GM19193 (cell line): ENCODE data around the gene KRT4.

ENCODE experiments used
- POLR2A ChIP-seq: IDR thresholded peaks from 4 replicates; pipeline ENCODE4 v1.6.1; 2011; ENCODE audit not compliant: insufficient read depth, insufficient read length; ENCODE audit errors: extremely low read depth

Gene KRT4

DNA sequence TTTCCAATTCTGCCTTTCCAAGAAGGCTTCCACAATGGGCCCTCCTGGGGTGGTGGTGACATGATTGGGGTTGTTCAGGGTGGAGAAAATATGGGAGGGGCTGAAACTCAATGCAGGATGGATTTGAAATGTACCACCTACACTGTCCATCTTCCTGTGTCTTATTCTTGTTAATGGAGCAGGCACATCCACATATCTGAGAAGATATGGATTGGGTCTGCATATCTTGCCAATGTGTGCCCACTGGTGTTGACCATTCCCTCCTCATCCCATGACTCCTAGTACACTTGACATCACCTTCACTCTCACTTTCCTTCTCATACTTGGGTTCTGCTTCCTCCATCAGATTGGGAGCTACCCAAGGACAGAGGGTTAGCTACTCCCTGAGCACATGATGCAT is 44.0 kb downstream of the KRT4 start:
- no peak for TF ChIP-seq POLR2A

DNA sequence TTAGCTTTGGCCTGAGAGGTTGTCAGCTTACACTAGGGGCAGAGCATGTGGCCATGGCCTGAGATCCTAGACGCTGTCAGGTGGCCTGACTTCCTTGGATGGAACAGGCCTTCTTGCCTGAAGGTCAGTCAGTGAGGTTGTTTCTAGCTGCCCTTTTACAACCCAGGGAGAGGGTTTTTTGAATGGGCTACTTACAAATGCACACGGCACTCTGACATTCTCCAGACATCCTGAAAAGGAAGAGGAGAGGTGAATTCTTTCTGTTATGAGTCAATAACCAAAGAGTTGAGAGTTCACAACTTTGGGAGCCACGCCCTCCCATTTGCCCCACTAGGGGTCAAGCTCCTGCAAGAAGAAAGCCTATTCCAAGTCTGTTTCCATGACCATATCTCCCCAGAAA is 44.6 kb downstream of the KRT4 start:
- no peak for TF ChIP-seq POLR2A

DNA sequence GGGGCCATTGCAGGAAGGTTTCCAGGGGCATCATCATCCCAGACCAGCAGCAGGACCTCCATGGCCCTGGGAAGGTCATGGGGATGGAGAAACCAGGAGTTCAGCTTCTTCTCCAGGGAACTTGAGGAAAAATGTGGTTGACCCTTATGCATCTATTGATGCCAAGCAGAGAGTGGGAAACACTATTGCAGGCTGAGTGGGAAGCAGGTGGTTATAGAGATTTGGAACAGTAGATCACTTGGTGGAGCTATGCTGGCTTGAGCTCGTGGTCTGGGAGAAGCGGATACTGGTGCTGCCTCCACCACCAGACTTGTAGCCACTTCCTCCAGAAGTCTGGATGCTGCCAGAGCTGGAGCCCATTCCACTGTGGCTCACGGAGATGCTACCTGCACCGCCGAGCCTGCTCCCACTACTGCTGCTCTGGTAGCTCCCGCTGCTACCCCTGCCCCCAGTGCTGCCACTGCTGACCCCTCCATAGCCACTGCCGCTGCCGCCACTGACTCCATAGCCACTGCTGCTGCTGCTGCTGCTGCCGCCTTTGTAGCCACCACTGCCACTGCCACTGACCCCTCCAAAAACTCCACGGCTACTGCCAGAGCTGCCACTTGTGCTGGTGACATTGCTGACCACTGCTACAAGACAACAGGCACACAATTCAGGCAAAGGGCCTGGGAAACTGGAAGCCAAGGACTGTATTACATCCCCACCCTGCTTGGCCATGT is 45.3 kb downstream of the KRT4 start:
- TF ChIP-seq POLR2A, result no peak

DNA sequence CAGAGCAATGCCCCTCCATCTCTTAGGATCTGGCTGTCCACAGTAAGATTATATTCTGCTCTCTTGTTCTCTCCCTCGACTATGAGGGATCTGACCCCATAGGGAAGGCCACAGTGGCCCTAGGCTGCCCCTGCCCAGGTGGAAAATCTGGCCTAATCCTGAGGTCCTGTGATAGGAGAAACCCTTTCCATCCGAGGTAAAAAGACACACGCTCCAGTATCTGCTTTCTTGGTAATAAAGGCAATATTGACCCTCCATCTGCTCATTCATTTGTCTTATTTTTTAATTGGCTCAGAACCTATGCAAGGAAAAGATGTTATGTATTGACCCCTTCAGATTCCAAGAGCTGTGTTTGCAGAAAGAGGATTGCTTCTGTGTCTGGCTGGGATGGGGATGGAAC is 46.5 kb downstream of the KRT4 start:
- no peak for TF ChIP-seq POLR2A

DNA sequence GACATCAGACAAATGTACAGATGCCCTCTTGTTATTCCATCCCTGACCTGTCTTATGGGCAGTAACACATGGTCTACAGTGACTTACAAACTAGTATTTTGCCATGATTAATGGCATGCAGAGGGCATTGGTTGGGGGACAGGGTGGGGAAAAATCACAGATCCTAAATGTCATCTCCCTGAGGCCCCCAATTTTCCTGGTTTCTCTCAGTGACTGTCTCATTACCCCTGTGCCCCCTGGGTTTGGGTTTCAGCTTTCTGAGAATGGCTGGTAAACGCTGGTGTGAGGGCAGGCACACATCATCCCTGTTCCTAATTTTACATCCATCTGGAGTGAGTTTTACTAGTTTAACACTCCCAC is 46.9 kb downstream of the KRT4 start:
- TF ChIP-seq POLR2A, result no peak

DNA sequence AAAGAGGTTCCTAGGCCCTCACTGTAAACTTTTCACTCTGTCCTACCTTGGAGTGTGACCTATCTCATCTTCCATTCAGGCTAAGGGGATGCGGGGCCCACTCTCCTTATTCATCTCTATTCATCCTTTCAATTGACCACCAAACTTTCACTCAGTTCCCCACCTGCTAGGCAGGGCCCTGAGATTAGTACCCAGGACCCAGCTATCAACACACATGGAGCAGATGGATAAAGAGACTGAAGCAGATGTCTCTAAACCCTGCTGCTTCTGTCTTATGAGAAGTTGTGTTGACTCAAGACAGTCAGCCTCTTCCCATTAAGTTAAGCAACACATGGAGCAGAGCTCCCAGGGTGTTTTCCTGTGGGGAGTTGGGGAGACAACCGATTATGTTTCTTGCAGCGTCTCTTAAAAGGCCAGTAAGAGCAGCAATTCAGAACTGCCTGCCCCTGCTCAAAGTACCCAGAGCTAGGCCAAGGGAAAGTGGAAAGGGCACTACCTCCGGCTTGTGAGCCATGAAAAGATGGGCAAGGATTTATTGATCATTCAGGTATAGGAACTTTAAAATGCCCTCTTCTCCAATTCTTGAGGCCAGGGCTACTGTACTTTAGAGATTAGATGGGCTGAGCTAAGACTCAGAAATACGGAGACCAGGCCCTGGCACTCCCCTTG is 47.4 kb downstream of the KRT4 start:
- TF ChIP-seq POLR2A, result no peak

DNA sequence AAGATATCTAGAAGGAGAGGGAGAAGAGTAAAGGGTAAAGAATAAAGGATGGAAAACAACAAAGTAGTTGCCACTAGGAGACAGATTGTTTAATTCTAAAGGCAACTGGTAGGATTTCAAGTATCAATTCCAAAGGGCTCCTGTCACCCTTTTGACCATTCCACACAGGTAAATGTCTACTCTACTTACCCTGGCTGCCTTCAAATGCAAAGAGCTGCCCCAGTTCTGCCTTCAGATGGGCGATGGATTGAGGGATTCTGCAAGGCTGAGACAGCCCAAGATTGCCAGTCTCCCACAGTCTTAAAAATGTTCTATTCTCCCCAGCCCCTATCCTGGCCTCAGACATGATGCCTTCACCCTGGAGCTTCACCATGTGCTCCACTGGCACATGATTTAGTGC is 48.2 kb downstream of the KRT4 start:
- TF ChIP-seq POLR2A, result no peak

DNA sequence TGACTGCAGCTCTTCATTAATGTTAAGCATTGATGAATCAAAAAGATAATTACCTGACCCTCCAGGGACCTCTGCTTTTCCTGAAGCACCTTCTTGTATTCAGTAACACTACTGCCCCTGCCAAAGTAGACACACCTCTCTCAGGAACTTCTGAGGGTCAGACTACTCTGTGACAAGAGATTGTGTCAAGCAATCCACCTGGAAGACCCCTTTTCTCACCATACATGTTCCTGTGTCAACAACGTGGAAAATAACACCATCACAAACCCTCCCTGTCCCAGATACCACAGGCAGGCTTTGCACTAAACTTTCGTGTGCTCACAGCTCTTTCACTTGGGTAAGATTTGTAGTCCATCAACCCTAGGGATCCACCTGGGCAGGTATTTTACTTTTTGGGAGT is 49.9 kb downstream of the KRT4 start:
- no peak for TF ChIP-seq POLR2A

DNA sequence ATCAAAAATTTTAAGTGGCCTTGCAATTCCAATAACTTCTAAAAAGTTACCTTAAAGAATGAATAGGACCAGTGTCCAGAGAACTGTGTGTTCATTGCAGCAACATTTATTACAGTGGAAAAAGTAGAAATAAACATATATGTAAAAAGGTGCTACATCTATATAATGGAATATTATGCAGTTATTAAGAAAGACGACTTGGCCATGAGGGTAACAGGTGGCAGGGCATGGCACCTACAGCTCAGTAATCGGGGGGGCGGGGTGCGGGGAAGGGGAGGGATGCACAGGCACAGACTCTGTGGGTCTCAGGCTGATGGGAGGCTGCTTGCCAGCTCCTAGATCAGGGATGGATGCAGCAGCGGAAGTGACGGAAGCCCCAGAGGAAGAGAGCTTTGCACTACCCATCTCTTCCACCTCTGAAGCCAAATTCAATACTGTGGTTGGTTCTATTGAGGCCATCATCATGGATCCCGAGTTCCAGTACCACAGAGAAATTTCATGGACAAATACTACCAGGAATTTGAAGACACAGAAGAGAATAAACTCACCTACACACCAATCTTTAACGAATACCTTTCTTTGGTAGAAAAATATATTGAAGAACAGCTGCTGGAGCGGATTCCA is 50.8 kb downstream of the KRT4 start:
- no peak for TF ChIP-seq POLR2A

DNA sequence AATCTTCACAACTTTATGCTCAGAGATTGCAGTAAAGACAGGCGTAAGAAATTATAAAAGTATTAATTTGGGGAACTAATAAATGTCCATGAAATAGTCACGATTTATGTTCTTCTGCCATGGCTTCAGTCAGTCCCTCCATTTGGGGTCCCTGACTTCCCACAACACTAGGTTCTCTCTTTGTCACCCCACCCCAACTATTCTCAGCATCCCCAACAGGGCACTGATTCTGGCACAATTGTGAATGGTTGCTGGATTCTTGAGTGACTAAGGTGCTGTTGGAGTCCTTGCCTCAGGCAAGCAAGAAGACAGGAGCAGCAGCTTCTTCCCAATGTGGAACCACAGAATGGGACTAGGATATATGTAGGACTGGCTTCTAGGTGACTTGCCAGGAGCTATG is 52.1 kb downstream of the KRT4 start:
- TF ChIP-seq POLR2A, result no peak

DNA sequence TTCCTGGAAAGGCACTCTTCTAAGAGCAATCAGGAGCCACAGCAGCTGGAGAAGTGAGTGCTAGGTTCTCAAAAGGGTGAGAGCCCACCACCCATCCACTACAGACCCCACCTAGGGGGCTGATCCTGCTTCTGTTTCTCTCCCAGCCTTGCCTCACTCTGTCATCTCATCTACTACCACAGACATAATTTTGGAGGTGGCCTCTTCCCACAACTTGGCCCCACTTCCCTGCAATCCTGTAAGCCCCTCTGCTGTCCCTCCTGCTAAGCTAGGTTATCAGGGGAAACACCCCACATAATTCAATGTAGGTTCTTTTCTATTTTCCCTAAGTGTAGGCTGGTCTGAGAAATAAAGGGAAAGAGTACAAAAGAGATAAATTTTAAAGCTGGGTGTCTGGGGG is 53.3 kb downstream of the KRT4 start:
- no peak for TF ChIP-seq POLR2A

DNA sequence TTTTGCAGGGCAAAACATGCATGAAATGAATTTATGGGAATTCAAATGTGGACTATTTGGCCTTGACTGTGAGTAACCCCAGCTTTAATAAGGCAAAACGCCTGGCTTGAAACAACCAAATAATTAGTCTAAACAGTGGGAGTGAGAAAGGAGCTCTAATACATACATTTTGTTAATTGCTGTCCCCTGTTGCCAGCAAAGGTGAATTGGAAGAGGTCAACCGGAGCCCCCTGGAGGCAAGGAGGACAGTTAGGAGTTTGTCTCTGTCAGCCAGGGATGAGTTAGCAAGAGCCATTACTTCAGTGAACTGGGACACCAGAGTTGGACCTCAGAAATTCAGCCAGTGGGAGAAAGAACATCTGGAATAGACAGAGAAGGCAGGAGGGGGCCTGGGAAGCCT is 54.2 kb downstream of the KRT4 start:
- TF ChIP-seq POLR2A, result no peak

DNA sequence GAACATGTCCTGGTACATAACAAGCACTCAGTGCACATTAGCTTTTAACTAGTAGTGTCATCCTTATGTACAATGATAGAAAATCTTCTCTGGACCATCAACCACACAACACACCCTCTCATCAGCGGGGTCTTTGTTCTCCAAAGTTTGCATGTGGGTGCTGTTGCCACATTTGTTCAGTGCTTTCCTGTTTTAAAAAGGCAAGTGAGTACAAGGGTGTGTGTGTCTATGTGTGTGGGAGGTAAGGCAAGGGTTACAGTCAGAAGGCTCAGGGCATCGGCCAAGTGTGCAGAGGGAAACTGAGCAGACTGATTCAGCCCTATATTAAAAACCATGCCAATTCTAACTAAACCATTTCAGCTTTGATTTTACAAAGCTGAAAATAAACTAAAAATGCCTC is 54.7 kb downstream of the KRT4 start:
- TF ChIP-seq POLR2A, result no peak

DNA sequence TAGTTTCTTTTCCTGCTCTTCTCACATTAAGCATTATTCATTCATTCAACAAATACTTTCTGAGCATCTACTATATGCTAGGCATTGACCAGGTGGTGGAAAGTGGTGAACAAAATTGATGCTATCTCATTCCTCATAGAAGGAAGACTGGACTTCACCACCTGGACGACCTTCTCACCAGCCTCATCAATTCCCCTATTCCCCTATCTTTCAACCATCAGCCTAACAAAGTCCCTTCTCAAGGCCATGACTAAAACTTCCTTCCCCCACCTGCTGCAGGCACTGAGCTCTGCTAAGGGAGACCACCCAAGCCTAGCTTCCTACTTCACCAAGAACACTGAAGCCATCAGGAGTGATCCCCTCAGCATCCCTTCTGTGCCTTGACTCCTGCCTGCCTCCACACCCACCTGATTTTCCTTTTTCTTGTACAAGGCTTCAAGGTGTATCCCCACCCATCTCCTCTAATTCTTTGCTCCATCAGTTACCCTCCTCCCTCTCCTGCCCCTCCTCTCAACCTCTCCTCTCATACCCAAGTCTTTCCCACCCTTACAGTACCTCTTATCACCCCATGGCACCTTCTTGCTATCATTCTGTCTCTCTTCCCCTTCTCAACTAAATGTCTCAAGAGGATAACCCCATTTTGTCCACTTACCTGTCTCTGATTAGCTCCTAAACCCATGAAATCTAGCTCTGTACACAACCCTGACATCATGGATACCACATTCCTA is 56.3 kb downstream of the KRT4 start:
- no peak for TF ChIP-seq POLR2A
